ENCODE results near the gene CTNNA3. TPM values are rescaled to one million over a fixed set of nuclear protein-coding genes. Genes with fewer than 3 reads are reported as not detected.

The CTNNA3 gene
- total and polyA plus RNA-seq, 4 donors: 0.16 to 2.4 (median 1.4) TPM

DNA sequence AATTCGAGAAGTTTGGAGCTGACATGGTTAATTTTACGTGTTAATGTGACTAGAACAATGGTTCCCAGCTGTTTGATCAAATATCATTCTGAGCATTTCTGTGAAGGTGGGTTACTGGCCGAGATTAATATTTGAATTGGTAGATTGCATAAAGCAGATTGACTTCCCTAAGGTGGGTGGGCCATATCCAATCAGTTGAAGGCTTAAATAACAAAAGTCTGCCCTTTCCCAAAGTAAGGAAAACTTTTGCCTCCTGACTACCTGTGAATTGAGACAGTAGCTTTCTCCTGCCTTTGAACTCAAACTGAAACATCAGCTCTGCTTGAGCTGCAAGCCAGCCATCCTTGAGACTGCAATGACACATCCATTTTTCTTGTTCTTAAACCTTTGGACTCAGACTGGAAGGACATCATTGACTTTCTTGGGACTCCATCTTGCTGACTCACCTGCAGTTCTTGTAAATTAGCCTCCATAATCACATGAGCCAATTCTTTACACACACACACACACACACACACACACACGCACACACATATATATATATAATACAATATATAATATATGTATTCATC is 833.2 kb downstream of the CTNNA3 start:
- Histone ChIP-seq H3K9ac (ENCODE audit: low read depth in 1 of 2, low read length in 2 of 2) (no peak overlapping the region), H3K9me3 (ENCODE audit: control insufficient read depth in 4 of 4, low read length in 3 of 4) (no peaks in the 10 kb centered on the region), H3K27ac (ENCODE audit: low read depth in 1 of 2, low read length in 2 of 2) (no peak overlapping the region), H3K36me3 (ENCODE audit: control insufficient read depth in 4 of 4, insufficient read depth in 3 of 4, low read depth in 1 of 4, low read length in 3 of 4) (no peaks in the 10 kb centered on the region), H3K27me3 (ENCODE audit: control insufficient read depth in 4 of 4, insufficient read depth in 4 of 4, low read length in 3 of 4) (no peaks in the 10 kb centered on the region), H3K4me1 (ENCODE audit: control insufficient read depth in 4 of 4, insufficient read depth in 4 of 4, low read length in 3 of 4) (no peaks in the 10 kb centered on the region), H3K4me3 (ENCODE audit: low read depth in 1 of 3, low read length in 3 of 3) (no peak overlapping the region)
- DNase-seq (ENCODE audit: low spot score): no peak
- TF ChIP-seq HNF4G (IDR thresholded peaks at IDR 0.05) (no peak), HNF4A (conservative IDR thresholded peaks at IDR 0.05) (no peak), JUND (IDR thresholded peaks at IDR 0.05) (no peak), RAD21 (IDR thresholded peaks at IDR 0.05) (no peak), TAF1 (conservative IDR thresholded peaks at IDR 0.05) (no peak), NR2F2 (IDR thresholded peaks at IDR 0.05) (no peak), EGR1 (IDR thresholded peaks at IDR 0.05; ENCODE audit: low read depth in 2 of 2) (no peak), FOXA2 (IDR thresholded peaks at IDR 0.05) (no peak), YY1 (IDR thresholded peaks at IDR 0.05) (no peak), RXRA (IDR thresholded peaks at IDR 0.05) (no peak)
- TF ChIP-seq, protein P1, sequence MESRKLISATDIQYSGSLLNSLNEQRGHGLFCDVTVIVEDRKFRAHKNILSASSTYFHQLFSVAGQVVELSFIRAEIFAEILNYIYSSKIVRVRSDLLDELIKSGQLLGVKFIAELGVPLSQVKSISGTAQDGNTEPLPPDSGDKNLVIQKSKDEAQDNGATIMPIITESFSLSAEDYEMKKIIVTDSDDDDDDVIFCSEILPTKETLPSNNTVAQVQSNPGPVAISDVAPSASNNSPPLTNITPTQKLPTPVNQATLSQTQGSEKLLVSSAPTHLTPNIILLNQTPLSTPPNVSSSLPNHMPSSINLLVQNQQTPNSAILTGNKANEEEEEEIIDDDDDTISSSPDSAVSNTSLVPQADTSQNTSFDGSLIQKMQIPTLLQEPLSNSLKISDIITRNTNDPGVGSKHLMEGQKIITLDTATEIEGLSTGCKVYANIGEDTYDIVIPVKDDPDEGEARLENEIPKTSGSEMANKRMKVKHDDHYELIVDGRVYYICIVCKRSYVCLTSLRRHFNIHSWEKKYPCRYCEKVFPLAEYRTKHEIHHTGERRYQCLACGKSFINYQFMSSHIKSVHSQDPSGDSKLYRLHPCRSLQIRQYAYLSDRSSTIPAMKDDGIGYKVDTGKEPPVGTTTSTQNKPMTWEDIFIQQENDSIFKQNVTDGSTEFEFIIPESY (IDR thresholded peaks at IDR 0.05): no peak
- TF ChIP-seq, protein P2, sequence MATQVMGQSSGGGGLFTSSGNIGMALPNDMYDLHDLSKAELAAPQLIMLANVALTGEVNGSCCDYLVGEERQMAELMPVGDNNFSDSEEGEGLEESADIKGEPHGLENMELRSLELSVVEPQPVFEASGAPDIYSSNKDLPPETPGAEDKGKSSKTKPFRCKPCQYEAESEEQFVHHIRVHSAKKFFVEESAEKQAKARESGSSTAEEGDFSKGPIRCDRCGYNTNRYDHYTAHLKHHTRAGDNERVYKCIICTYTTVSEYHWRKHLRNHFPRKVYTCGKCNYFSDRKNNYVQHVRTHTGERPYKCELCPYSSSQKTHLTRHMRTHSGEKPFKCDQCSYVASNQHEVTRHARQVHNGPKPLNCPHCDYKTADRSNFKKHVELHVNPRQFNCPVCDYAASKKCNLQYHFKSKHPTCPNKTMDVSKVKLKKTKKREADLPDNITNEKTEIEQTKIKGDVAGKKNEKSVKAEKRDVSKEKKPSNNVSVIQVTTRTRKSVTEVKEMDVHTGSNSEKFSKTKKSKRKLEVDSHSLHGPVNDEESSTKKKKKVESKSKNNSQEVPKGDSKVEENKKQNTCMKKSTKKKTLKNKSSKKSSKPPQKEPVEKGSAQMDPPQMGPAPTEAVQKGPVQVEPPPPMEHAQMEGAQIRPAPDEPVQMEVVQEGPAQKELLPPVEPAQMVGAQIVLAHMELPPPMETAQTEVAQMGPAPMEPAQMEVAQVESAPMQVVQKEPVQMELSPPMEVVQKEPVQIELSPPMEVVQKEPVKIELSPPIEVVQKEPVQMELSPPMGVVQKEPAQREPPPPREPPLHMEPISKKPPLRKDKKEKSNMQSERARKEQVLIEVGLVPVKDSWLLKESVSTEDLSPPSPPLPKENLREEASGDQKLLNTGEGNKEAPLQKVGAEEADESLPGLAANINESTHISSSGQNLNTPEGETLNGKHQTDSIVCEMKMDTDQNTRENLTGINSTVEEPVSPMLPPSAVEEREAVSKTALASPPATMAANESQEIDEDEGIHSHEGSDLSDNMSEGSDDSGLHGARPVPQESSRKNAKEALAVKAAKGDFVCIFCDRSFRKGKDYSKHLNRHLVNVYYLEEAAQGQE (IDR thresholded peaks at IDR 0.05): no peak
- TF ChIP-seq, protein P3, sequence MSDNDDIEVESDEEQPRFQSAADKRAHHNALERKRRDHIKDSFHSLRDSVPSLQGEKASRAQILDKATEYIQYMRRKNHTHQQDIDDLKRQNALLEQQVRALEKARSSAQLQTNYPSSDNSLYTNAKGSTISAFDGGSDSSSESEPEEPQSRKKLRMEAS (IDR thresholded peaks at IDR 0.05): no peak
- WGBS: 85% methylated on average over 4 of the region's 4 CpGs

DNA sequence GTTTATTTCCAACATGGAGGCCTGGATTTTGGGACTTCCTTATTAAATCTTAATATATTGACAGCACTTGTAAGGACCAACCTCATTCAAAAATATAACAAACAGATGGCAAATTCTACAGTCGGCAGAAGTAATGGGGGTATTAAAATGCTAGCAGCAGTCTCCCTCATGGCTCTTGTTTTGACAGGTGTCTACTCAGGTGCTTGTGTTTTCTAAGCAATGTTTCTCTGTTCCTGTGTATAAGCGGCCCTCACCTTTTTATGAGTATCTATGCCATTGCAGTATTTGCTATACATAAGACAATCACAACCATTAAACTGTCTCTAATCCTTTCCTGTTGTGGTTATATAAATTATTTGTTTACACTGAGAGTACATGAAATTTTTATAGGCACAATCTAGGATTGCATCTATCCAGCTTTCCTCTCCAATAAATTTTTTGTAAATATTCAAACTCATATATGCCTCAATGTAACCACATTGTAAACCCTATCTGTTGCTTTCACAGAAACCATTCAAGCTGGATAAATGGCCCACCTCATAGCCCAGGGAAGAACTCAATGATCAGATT is 835.5 kb downstream of the CTNNA3 start:
- Histone ChIP-seq H3K27ac (ENCODE audit: low read depth in 1 of 2, low read length in 2 of 2) (no peak overlapping the region), H3K4me1 (ENCODE audit: control insufficient read depth in 4 of 4, insufficient read depth in 4 of 4, low read length in 3 of 4) (no peaks in the 10 kb centered on the region), H3K27me3 (ENCODE audit: control insufficient read depth in 4 of 4, insufficient read depth in 4 of 4, low read length in 3 of 4) (no peaks in the 10 kb centered on the region), H3K36me3 (ENCODE audit: control insufficient read depth in 4 of 4, insufficient read depth in 3 of 4, low read depth in 1 of 4, low read length in 3 of 4) (no peaks in the 10 kb centered on the region), H3K9me3 (ENCODE audit: control insufficient read depth in 4 of 4, low read length in 3 of 4) (no peaks in the 10 kb centered on the region), H3K4me3 (ENCODE audit: low read depth in 1 of 3, low read length in 3 of 3) (no peak overlapping the region), H3K9ac (ENCODE audit: low read depth in 1 of 2, low read length in 2 of 2) (no peak overlapping the region)
- WGBS: 44% methylated on average over 2 of the region's 2 CpGs
- no peak for DNase-seq (ENCODE audit: low spot score)
- TF ChIP-seq, protein P4, sequence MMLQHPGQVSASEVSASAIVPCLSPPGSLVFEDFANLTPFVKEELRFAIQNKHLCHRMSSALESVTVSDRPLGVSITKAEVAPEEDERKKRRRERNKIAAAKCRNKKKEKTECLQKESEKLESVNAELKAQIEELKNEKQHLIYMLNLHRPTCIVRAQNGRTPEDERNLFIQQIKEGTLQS (IDR thresholded peaks at IDR 0.05): no peak
- TF ChIP-seq, protein P1 (IDR thresholded peaks at IDR 0.05): no peak
- no peak for TF ChIP-seq YY1 (IDR thresholded peaks at IDR 0.05)
- TF ChIP-seq RAD21 (IDR thresholded peaks at IDR 0.05): no peak
- no peak for TF ChIP-seq HNF4G (IDR thresholded peaks at IDR 0.05)
- TF ChIP-seq, protein P3 (IDR thresholded peaks at IDR 0.05): no peak
- TF ChIP-seq SP1 (IDR thresholded peaks at IDR 0.05): no peak
- TF ChIP-seq TAF1 (conservative IDR thresholded peaks at IDR 0.05): no peak
- TF ChIP-seq, protein P5, sequence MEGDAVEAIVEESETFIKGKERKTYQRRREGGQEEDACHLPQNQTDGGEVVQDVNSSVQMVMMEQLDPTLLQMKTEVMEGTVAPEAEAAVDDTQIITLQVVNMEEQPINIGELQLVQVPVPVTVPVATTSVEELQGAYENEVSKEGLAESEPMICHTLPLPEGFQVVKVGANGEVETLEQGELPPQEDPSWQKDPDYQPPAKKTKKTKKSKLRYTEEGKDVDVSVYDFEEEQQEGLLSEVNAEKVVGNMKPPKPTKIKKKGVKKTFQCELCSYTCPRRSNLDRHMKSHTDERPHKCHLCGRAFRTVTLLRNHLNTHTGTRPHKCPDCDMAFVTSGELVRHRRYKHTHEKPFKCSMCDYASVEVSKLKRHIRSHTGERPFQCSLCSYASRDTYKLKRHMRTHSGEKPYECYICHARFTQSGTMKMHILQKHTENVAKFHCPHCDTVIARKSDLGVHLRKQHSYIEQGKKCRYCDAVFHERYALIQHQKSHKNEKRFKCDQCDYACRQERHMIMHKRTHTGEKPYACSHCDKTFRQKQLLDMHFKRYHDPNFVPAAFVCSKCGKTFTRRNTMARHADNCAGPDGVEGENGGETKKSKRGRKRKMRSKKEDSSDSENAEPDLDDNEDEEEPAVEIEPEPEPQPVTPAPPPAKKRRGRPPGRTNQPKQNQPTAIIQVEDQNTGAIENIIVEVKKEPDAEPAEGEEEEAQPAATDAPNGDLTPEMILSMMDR (IDR thresholded peaks at IDR 0.05; ENCODE audit: low read depth, low read length, missing input control): no peak
- TF ChIP-seq, protein P2 (IDR thresholded peaks at IDR 0.05): no peak
- TF ChIP-seq JUND (IDR thresholded peaks at IDR 0.05): no peak
- TF ChIP-seq RXRA (IDR thresholded peaks at IDR 0.05): no peak
